Chondrocyte (in vitro differentiated cells): Measurements from ENCODE around the gene B3GNT9. TPM values are rescaled to one million over a fixed set of nuclear protein-coding genes. Genes with fewer than 3 reads are reported as not detected.

ENCODE experiments used
- DNase-seq: peaks from one replicate; pipeline ENCODE4 v3.0.0; 2021; ENCODE audit warnings: mixed read lengths, low spot score
- H3K27ac Mint-ChIP-seq: one replicate; pipeline ENCODE4 v1.8.0; 2021; ENCODE audit warnings: mild to moderate bottlenecking, moderate library complexity, mixed read lengths; ENCODE audit not compliant: unreplicated experiment
- H3K27me3 Mint-ChIP-seq: 2 replicates; pipeline ENCODE4 v1.8.0; 2021; ENCODE audit warnings: low read depth, mixed read lengths
- H3K36me3 Mint-ChIP-seq: 2 replicates; pipeline ENCODE4 v1.8.0; 2021; ENCODE audit warnings: low read depth, mixed read lengths
- H3K4me1 Mint-ChIP-seq: 2 replicates; pipeline ENCODE4 v1.8.0; 2021; ENCODE audit warnings: low read depth, mild to moderate bottlenecking, mixed read lengths
- H3K4me3 Mint-ChIP-seq: one replicate; pipeline ENCODE4 v1.8.0; 2021; ENCODE audit warnings: mild to moderate bottlenecking, moderate library complexity, mixed read lengths; ENCODE audit not compliant: unreplicated experiment
- H3K9me3 Mint-ChIP-seq: 2 replicates; pipeline ENCODE4 v1.8.0; 2021; ENCODE audit warnings: low read depth, mixed read lengths
- total RNA-seq: library from RNA; stranded (reverse); gene quantifications from 3 replicates; pipeline ENCODE4 v1.2.1, GENCODE V29; 2021
- TF ChIP-seq, protein P1 (sequence below): fragments of 200-600 bp; sonication (generic); IDR thresholded peaks from 2 replicates; pipeline ENCODE4 v1.5.0; 2021; ENCODE audit warnings: antibody characterized with exemption, mild to moderate bottlenecking, moderate library complexity

The B3GNT9 gene
- total RNA-seq, 1 donor from 2014 or later = 41.4 TPM

DNA sequence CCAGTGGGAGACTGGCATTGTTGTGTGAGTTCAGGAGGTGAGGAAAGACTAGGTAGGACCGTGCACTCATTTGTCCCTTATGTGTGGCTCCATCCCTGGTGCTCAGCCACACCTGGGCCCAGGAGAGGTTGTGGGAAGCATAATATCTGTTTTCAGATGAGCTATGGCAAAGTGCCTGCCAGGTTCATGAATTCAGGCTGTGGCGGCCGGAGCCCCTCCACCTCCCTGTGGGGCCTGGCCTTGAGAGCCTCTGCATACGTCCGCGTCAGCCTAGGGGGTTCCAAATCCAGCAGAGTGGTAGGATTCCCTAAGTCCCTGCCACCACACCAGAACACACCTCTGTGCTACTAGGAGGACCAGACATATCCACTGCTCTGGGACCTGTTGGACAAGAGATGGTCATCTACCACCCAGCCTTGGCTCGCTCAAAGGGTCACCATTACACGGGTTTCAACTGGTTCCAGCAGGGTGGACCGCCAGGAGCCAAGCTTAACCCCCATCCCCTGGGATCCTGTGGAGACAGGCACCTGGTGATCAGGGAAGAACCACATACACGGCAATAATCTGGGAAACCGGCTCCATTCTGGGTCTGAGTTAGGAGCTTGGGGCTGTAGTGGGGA is 2.0 kb downstream of the B3GNT9 start:
- Mint-ChIP-seq H3K27ac (peak overlapping the region; percentile 70), H3K4me3 (peak overlapping the region; percentile 59), H3K36me3 (peaks cover 11% of the 10 kb centered on the region), H3K9me3 (no peaks in the 10 kb centered on the region), H3K27me3 (no peaks in the 10 kb centered on the region), H3K4me1 (peaks cover 21% of the 10 kb centered on the region)
- DNase-seq = no peak
- TF ChIP-seq, protein P1, sequence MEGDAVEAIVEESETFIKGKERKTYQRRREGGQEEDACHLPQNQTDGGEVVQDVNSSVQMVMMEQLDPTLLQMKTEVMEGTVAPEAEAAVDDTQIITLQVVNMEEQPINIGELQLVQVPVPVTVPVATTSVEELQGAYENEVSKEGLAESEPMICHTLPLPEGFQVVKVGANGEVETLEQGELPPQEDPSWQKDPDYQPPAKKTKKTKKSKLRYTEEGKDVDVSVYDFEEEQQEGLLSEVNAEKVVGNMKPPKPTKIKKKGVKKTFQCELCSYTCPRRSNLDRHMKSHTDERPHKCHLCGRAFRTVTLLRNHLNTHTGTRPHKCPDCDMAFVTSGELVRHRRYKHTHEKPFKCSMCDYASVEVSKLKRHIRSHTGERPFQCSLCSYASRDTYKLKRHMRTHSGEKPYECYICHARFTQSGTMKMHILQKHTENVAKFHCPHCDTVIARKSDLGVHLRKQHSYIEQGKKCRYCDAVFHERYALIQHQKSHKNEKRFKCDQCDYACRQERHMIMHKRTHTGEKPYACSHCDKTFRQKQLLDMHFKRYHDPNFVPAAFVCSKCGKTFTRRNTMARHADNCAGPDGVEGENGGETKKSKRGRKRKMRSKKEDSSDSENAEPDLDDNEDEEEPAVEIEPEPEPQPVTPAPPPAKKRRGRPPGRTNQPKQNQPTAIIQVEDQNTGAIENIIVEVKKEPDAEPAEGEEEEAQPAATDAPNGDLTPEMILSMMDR = no peak

DNA sequence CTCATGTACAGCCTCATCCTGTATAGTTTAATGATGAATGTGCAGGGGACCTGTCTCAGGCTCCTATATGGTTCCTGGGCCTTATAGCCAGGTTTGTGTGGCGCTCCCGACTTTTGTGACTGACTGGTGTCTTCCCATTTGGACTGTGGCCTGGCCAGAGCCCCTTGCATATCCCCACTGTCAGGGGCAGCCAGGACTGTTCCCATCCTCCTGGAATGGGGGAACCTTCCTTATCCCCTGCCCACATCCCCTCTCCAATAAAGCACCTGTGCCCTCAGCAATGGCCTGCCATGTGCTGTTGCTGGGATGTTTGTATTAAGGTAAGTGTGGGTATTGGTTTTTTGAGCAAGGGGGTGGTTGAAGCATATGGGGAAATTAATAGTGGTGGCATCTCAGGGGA is 2.6 kb downstream of the B3GNT9 start:
- TF ChIP-seq, protein P1 = no peak
- no peaks in the 10 kb centered on the region for H3K27me3 Mint-ChIP-seq
- DNase-seq = peak; percentile 43
- peak overlapping the region; percentile 65 for H3K27ac Mint-ChIP-seq
- H3K4me1 Mint-ChIP-seq = peaks cover 21% of the 10 kb centered on the region
- peaks cover 14% of the 10 kb centered on the region for H3K36me3 Mint-ChIP-seq
- no peaks in the 10 kb centered on the region for H3K9me3 Mint-ChIP-seq
- no peak overlapping the region for H3K4me3 Mint-ChIP-seq

DNA sequence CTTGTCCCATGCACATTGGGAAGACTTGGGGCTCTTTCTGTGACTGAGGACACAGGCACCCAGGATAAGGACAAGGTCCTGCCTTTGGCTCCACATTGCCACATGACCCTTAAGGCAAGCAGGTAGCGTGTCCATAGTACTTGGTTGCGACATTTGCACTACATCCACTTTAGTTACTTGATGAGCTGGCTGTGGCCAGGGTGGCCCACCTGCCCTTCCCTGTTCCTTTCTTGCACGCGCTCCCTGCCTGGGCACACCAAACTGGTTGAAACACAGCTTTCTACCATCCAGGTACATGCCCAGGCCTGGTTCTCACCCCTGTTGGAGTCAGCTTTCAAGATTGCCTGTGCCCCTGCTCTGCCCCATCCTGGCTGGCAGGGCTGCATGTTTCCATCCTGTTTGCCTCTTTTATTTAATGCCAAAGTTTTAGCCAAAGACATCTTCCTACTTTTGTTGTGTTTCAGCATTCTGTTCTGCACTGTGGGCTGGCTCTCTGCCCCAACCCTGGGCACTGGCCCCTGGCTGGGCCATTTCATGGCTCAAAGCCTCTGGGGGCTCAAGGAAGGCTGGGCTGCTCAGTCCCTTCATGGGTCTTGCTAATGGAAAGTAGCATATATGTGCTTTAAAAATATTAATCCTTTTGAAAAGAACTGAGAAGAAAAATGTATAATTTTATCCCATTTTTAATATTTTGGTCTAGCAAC is 3.2 kb downstream of the B3GNT9 start:
- TF ChIP-seq, protein P1 = no peak
- Mint-ChIP-seq H3K36me3 (peaks cover 18% of the 10 kb centered on the region), H3K27me3 (no peaks in the 10 kb centered on the region), H3K27ac (no peak overlapping the region), H3K4me3 (no peak overlapping the region), H3K4me1 (peaks cover 21% of the 10 kb centered on the region), H3K9me3 (no peaks in the 10 kb centered on the region)
- DNase-seq = peak; percentile 39

DNA sequence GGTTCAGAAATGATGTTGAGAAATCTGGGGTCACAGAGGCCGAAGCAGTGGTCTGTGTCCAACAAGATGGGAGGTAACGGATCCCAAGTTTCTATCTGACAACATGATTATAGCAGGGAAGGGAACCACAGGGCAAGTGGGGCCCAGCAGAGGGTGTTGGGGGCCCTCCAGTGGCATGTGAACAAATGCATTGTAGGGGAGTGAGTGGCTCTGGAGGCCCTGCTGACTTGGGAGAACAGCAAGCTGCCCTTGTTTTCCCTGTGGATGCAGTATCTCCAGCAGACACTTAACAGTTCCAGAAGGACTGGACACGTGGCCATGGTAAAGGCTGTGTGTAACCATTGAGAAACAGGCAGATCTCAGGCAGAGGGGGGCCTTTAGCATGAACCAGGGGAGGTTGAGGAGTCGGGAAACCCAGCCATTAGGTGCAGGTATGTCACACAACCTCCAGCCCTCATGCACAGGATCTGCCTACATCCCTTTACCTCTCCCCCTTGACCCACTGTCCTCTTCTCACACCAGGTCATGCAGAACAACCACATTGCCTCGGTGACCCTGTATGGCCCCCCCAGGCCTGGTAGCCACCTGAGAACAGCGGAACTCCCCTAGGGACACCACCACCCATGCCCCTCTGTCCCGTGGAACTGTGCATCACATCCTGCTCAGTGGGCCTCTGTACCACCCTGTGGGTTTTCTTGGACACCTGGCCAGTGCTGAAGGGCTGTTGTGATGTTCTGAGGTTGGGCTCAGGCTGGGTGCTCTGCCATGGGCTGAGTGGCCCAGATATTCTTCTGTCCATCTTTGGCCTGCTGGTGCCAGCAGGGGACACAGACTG is 4.1 kb downstream of the B3GNT9 start:
- H3K9me3 Mint-ChIP-seq = no peaks in the 10 kb centered on the region
- H3K27ac Mint-ChIP-seq = peak overlapping the region; percentile 24
- TF ChIP-seq, protein P1 = no peak
- H3K4me3 Mint-ChIP-seq = no peak overlapping the region
- H3K27me3 Mint-ChIP-seq = no peaks in the 10 kb centered on the region
- DNase-seq = peak; percentile 67
- peaks cover 21% of the 10 kb centered on the region for H3K4me1 Mint-ChIP-seq
- peaks cover 19% of the 10 kb centered on the region for H3K36me3 Mint-ChIP-seq

DNA sequence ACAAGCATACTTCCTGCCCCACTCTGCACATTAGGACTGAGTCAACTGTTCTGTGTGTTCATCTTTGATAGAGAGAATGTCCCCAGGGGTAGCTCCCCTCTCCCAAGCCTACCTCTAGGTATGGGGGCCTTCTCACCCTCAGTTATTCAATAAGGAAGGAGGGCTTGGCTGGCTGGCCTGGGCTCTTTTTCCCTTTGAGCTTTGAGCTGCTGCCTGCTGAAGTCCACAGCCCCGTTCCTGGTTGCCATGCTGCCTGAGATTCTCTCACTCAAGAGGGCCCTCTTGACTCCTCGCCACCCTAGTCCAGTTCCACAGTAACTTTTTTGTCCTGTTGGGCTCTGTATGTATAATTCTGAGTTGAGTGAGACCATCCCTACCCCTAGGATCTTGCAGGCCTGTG is 5.1 kb downstream of the B3GNT9 start:
- Mint-ChIP-seq H3K27ac (no peak overlapping the region), H3K4me1 (peaks cover 13% of the 10 kb centered on the region), H3K9me3 (no peaks in the 10 kb centered on the region), H3K4me3 (no peak overlapping the region), H3K27me3 (no peaks in the 10 kb centered on the region), H3K36me3 (peaks cover 23% of the 10 kb centered on the region)
- DNase-seq = peak; percentile 55
- TF ChIP-seq, protein P1 = no peak
